ENCODE data around the gene R3HDM1.

Gene R3HDM1

GRCh38 chr2:135546436-135546835 lies 15.2 kb downstream of the R3HDM1 start:
- H4K20me1 ChIP-seq (ENCODE audit: control insufficient read depth, insufficient read depth, low read depth, low read length): no peaks in the 10 kb centered on the region
- H3K79me2 ChIP-seq (ENCODE audit: control insufficient read depth, low read length): peaks cover 95% of the 10 kb centered on the region
- no peak overlapping the region for H3K4me3 ChIP-seq (ENCODE audit: low read length)
- no peaks in the 10 kb centered on the region for H3K27me3 ChIP-seq (ENCODE audit: control insufficient read depth, low read length)
- H3K4me1 ChIP-seq (ENCODE audit: control insufficient read depth, low read length): no peaks in the 10 kb centered on the region
- peaks cover 10% of the 10 kb centered on the region for H3K36me3 ChIP-seq (ENCODE audit: control insufficient read depth, low read length)
- no peak overlapping the region for H3K4me2 ChIP-seq (ENCODE audit: low read length)
- TF ChIP-seq, protein P1, sequence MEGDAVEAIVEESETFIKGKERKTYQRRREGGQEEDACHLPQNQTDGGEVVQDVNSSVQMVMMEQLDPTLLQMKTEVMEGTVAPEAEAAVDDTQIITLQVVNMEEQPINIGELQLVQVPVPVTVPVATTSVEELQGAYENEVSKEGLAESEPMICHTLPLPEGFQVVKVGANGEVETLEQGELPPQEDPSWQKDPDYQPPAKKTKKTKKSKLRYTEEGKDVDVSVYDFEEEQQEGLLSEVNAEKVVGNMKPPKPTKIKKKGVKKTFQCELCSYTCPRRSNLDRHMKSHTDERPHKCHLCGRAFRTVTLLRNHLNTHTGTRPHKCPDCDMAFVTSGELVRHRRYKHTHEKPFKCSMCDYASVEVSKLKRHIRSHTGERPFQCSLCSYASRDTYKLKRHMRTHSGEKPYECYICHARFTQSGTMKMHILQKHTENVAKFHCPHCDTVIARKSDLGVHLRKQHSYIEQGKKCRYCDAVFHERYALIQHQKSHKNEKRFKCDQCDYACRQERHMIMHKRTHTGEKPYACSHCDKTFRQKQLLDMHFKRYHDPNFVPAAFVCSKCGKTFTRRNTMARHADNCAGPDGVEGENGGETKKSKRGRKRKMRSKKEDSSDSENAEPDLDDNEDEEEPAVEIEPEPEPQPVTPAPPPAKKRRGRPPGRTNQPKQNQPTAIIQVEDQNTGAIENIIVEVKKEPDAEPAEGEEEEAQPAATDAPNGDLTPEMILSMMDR (IDR thresholded peaks at IDR 0.05; ENCODE audit: low read depth, low read length, poor library complexity, severe bottlenecking): no peak
- no peak for TF ChIP-seq EZH2phosphoT487 (IDR thresholded peaks at IDR 0.05; ENCODE audit: borderline replicate concordance, low read length)
- no peak overlapping the region for H3K27ac ChIP-seq (ENCODE audit: low read depth, low read length)
- H3K9me3 ChIP-seq (ENCODE audit: control insufficient read depth, insufficient read depth, low read length): no peaks in the 10 kb centered on the region
- no peaks in the 10 kb centered on the region for H3K9me2 ChIP-seq (replicated peaks; ENCODE audit: control insufficient read depth, low read length)
- H3F3A ChIP-seq (ENCODE audit: control insufficient read depth, insufficient read depth): no peaks in the 10 kb centered on the region

- H3K27ac ChIP-seq (ENCODE audit: low read depth, low read length): no peak overlapping the region
- H3K9me2 ChIP-seq (replicated peaks; ENCODE audit: control insufficient read depth, low read length): no peaks in the 10 kb centered on the region
- H3K4me3 ChIP-seq (ENCODE audit: low read length): no peak overlapping the region
- peaks cover 96% of the 10 kb centered on the region for H3K79me2 ChIP-seq (ENCODE audit: control insufficient read depth, low read length)
- H3K4me2 ChIP-seq (ENCODE audit: low read length): no peak overlapping the region
- H3K27me3 ChIP-seq (ENCODE audit: control insufficient read depth, low read length): no peaks in the 10 kb centered on the region
- H4K20me1 ChIP-seq (ENCODE audit: control insufficient read depth, insufficient read depth, low read depth, low read length): no peaks in the 10 kb centered on the region
- peaks cover 7% of the 10 kb centered on the region for H3K36me3 ChIP-seq (ENCODE audit: control insufficient read depth, low read length)
- TF ChIP-seq, protein P1 (IDR thresholded peaks at IDR 0.05; ENCODE audit: low read depth, low read length, poor library complexity, severe bottlenecking): no peak
- TF ChIP-seq EZH2phosphoT487 (IDR thresholded peaks at IDR 0.05; ENCODE audit: borderline replicate concordance, low read length): no peak
- no peaks in the 10 kb centered on the region for H3K4me1 ChIP-seq (ENCODE audit: control insufficient read depth, low read length)
- H3F3A ChIP-seq (ENCODE audit: control insufficient read depth, insufficient read depth): no peaks in the 10 kb centered on the region
- no peaks in the 10 kb centered on the region for H3K9me3 ChIP-seq (ENCODE audit: control insufficient read depth, insufficient read depth, low read length)
Measured at GRCh38 chr2:135547311-135547710, 16.0 kb downstream of the R3HDM1 start.

GRCh38 chr2:135551356-135551755 lies 20.1 kb downstream of the R3HDM1 start:
- H3F3A ChIP-seq (ENCODE audit: control insufficient read depth, insufficient read depth): no peaks in the 10 kb centered on the region
- no peaks in the 10 kb centered on the region for H3K4me1 ChIP-seq (ENCODE audit: control insufficient read depth, low read length)
- H3K27ac ChIP-seq (ENCODE audit: low read depth, low read length): no peak overlapping the region
- TF ChIP-seq, protein P1 (IDR thresholded peaks at IDR 0.05; ENCODE audit: low read depth, low read length, poor library complexity, severe bottlenecking): no peak
- TF ChIP-seq EZH2phosphoT487 (IDR thresholded peaks at IDR 0.05; ENCODE audit: borderline replicate concordance, low read length): no peak
- no peak overlapping the region for H3K4me3 ChIP-seq (ENCODE audit: low read length)
- 0 out of 2 replicates have a peak, but pooled peaks cover 3% of the 10 kb centered on the region for H4K20me1 ChIP-seq (ENCODE audit: control insufficient read depth, insufficient read depth, low read depth, low read length)
- peaks cover 13% of the 10 kb centered on the region; the same call in 1 of the 2 replicates for H3K36me3 ChIP-seq (ENCODE audit: control insufficient read depth, low read length)
- no peaks in the 10 kb centered on the region for H3K27me3 ChIP-seq (ENCODE audit: control insufficient read depth, low read length)
- H3K9me3 ChIP-seq (ENCODE audit: control insufficient read depth, insufficient read depth, low read length): no peaks in the 10 kb centered on the region
- H3K79me2 ChIP-seq (ENCODE audit: control insufficient read depth, low read length): peaks cover 97% of the 10 kb centered on the region
- no peak overlapping the region for H3K4me2 ChIP-seq (ENCODE audit: low read length)
- H3K9me2 ChIP-seq (replicated peaks; ENCODE audit: control insufficient read depth, low read length): no peaks in the 10 kb centered on the region
